ENCODE data around the gene TYK2. TPM values are rescaled to one million over a fixed set of nuclear protein-coding genes. Genes with fewer than 3 reads are reported as not detected.

Gene TYK2
- total RNA-seq, 4 donors from 2014 or later = 111 to 463 (median 201) TPM

DNA sequence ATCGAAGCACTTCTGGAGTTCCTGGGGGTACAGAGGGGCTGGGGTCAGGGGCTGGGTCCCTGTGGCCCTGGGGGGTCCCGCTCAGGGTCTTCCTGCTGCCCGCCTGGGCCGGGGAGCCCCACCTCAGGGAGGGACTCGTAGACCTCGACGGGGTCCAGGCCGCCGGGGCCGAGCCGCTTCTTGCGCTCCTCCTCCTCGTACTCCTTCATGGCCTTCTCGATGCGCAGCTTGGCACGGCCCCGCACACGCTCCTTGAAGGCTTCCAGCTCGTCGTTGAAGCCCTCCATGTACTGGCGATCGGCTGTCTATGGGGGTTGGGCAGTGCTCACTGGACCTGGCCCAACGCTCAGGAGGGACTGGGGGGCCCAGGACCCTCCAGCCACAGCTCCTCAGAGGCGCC, 12.8 kb upstream of the TYK2 start:
- peaks cover 0 to 5% (median 0%) of the 10 kb centered on the region in 4 donors for H3K4me1 ChIP-seq
- in situ Hi-C loops (cut with MboI; ENCODE audit: low pct_ligation_motif_present in 1 of 4, low pct_unique_long_range_greater_than_20kb in 1 of 4, low sequenced_read_pairs in 3 of 4) = loop anchor here in 3 of 4 donors (25.0 kb wide), 1 partner anchor 456 kb away; the partner anchor contains the start of gene OLFM2 (in 3 of the 3)
- no peak for TF ChIP-seq POLR2A (IDR thresholded peaks at IDR 0.05)
- TF ChIP-seq EP300 (IDR thresholded peaks at IDR 0.05; ENCODE audit: low read depth) = no peak
- TF ChIP-seq CTCF (IDR thresholded peaks at IDR 0.05) = no peak
- TF ChIP-seq POLR2AphosphoS5 (IDR thresholded peaks at IDR 0.05) = no peak
- no peaks in the 10 kb centered on the region for H3K27me3 ChIP-seq
- H3K4me3 ChIP-seq = no peak overlapping the region
- WGBS, 2 donors (ENCODE audit: low coverage in 1 of 2) = 95% methylated on average over 24 of the region's 24 CpGs; no CpG with 5 or more reads in 1 of the 2 donors
- no peak overlapping the region for H3K27ac ChIP-seq
- H3K9me3 ChIP-seq = no peaks in the 10 kb centered on the region
- intact Hi-C loops (cut with DNase I; ENCODE audit: low total_unique reads) = no loop called here
- no peak for DNase-seq
- H3K36me3 ChIP-seq = peaks cover 0 to 40% (median 18%) of the 10 kb centered on the region in 4 donors

- peaks cover 0 to 40% (median 18%) of the 10 kb centered on the region in 4 donors for H3K36me3 ChIP-seq
- no peak overlapping the region for H3K4me3 ChIP-seq
- intact Hi-C loops (cut with DNase I; ENCODE audit: low total_unique reads) (no loop called here), in situ Hi-C loops (cut with MboI; ENCODE audit: low pct_ligation_motif_present in 1 of 4, low pct_unique_long_range_greater_than_20kb in 1 of 4, low sequenced_read_pairs in 3 of 4) (loop anchor here in 3 of 4 donors (25.0 kb wide), 1 partner anchor 455 kb away; the partner anchor contains the start of gene OLFM2 (in 3 of the 3))
- H3K9me3 ChIP-seq = no peaks in the 10 kb centered on the region
- no peak for DNase-seq
- no peaks in the 10 kb centered on the region for H3K27me3 ChIP-seq
- WGBS, 2 donors (ENCODE audit: low coverage in 1 of 2) = 85 to 87% methylated on average over 6 of the region's 6 CpGs
- TF ChIP-seq POLR2A (IDR thresholded peaks at IDR 0.05) (no peak), POLR2AphosphoS5 (IDR thresholded peaks at IDR 0.05) (no peak), CTCF (IDR thresholded peaks at IDR 0.05) (no peak), EP300 (IDR thresholded peaks at IDR 0.05; ENCODE audit: low read depth) (no peak)
- peaks cover 0 to 5% (median 0%) of the 10 kb centered on the region in 4 donors for H3K4me1 ChIP-seq
- no peak overlapping the region for H3K27ac ChIP-seq
These were observed 11.7 kb upstream of the TYK2 start for GRCh38 chr19:10392120-10392519.

- intact Hi-C loops (cut with DNase I; ENCODE audit: low total_unique reads) (no loop called here), in situ Hi-C loops (cut with MboI; ENCODE audit: low pct_ligation_motif_present in 1 of 4, low pct_unique_long_range_greater_than_20kb in 1 of 4, low sequenced_read_pairs in 3 of 4) (loop anchor here in 3 of 4 donors (25.0 kb wide), 1 partner anchor 453 kb away; the partner anchor contains the start of gene OLFM2 (in 3 of the 3))
These were observed 10.4 kb upstream of the TYK2 start for GRCh38 chr19:10390652-10391286.

More at GRCh38 chr19:10390652-10391286, 10.4 kb upstream of the TYK2 start:
- H3K9me3 ChIP-seq = no peaks in the 10 kb centered on the region
- H3K4me3 ChIP-seq = no peak overlapping the region
- H3K36me3 ChIP-seq = peaks cover 0 to 36% (median 18%) of the 10 kb centered on the region in 4 donors
- TF ChIP-seq POLR2A (IDR thresholded peaks at IDR 0.05) = no peak
- peak in 1 of 3 donors; percentile 36 for TF ChIP-seq POLR2AphosphoS5 (IDR thresholded peaks at IDR 0.05)
- TF ChIP-seq CTCF (IDR thresholded peaks at IDR 0.05) = peak; percentile 75 to 86 (median 84)
- no peak overlapping the region for H3K27ac ChIP-seq
- peaks cover 0 to 5% (median 0%) of the 10 kb centered on the region in 4 donors for H3K4me1 ChIP-seq
- peak; percentile 71 for DNase-seq
- H3K27me3 ChIP-seq = no peaks in the 10 kb centered on the region
- WGBS, 2 donors (ENCODE audit: low coverage in 1 of 2) = 52% methylated on average over 9 of the region's 9 CpGs; no CpG with 5 or more reads in 1 of the 2 donors

Data from transverse colon (tissue), 4 donors.